ENCODE measurements around the gene DAB2IP. TPM values are rescaled to one million over a fixed set of nuclear protein-coding genes. Genes with fewer than 3 reads are reported as not detected.
A peak's percentile ranks its signal among the peaks of the same experiment; 100 is the strongest.

The DAB2IP gene
- total RNA-seq, 1 donor from 2014 or later = 71.6 TPM

DNA sequence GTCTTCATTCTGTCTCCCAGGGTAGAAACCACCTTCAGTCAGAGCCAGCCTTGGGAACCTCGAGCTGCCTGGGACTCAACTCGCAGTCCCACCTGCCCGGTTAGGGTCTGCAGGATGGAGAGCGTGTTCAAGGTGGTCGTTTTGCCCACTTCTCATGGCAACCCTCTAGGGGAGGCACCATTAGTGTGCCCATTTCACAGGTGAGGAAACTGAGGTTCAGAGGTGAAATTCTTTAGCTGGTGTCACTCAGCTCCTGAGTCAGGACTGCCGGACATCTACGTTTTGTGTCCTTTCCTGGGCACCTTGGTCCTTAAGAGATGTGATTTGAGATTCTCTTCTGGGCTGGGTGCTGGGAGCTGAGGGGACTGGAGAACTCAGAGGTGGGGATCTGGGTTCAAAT lies 30.0 kb downstream of the DAB2IP start:
- no peak overlapping the region for H3K27ac ChIP-seq
- TF ChIP-seq, protein P1, sequence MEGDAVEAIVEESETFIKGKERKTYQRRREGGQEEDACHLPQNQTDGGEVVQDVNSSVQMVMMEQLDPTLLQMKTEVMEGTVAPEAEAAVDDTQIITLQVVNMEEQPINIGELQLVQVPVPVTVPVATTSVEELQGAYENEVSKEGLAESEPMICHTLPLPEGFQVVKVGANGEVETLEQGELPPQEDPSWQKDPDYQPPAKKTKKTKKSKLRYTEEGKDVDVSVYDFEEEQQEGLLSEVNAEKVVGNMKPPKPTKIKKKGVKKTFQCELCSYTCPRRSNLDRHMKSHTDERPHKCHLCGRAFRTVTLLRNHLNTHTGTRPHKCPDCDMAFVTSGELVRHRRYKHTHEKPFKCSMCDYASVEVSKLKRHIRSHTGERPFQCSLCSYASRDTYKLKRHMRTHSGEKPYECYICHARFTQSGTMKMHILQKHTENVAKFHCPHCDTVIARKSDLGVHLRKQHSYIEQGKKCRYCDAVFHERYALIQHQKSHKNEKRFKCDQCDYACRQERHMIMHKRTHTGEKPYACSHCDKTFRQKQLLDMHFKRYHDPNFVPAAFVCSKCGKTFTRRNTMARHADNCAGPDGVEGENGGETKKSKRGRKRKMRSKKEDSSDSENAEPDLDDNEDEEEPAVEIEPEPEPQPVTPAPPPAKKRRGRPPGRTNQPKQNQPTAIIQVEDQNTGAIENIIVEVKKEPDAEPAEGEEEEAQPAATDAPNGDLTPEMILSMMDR (IDR thresholded peaks at IDR 0.05) = no peak
- H3K9me3 ChIP-seq = no peaks in the 10 kb centered on the region
- H3K4me1 ChIP-seq = no peaks in the 10 kb centered on the region
- peaks cover 0 to 18% of the 10 kb centered on the region in 2 donors for H3K36me3 ChIP-seq
- DNase-seq (ENCODE audit: low spot score in 2 of 2) = no peak
- no peak overlapping the region for H3K4me3 ChIP-seq
- intact Hi-C loops (cut with DNase I) = loop anchor here (5.0 kb wide), 1 partner anchor 44 kb away; no protein-coding TSS in a partner anchor
- no peaks in the 10 kb centered on the region for H3K27me3 ChIP-seq

DNA sequence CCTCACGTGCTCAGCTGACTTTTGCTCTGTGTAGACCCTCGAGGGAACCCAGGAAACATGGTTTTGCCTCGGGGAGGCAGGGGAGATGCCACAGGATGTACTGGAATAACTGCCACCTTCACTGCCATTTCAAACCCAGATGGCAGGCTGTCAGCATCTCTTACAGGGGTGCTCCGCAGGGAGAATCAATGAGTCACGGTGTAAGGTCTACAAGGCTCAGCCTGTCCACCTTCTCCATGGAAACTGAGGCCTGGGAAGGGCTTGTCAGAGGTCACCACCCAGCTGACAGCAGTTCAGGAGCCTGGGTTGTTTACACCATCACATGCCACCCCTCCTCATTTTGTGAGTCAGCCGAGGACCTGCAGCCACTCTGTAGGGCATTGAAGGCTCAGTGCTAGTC lies 30.8 kb downstream of the DAB2IP start:
- H3K27ac ChIP-seq = no peak overlapping the region
- no peak overlapping the region for H3K4me3 ChIP-seq
- H3K36me3 ChIP-seq = peaks cover 0 to 18% of the 10 kb centered on the region in 2 donors
- H3K27me3 ChIP-seq = no peaks in the 10 kb centered on the region
- H3K4me1 ChIP-seq = no peaks in the 10 kb centered on the region
- intact Hi-C loops (cut with DNase I) = loop anchor here (5.0 kb wide), 1 partner anchor 45 kb away; no protein-coding TSS in a partner anchor
- DNase-seq (ENCODE audit: low spot score in 2 of 2) = no peak
- TF ChIP-seq, protein P1 (IDR thresholded peaks at IDR 0.05) = no peak
- no peaks in the 10 kb centered on the region for H3K9me3 ChIP-seq

DNA sequence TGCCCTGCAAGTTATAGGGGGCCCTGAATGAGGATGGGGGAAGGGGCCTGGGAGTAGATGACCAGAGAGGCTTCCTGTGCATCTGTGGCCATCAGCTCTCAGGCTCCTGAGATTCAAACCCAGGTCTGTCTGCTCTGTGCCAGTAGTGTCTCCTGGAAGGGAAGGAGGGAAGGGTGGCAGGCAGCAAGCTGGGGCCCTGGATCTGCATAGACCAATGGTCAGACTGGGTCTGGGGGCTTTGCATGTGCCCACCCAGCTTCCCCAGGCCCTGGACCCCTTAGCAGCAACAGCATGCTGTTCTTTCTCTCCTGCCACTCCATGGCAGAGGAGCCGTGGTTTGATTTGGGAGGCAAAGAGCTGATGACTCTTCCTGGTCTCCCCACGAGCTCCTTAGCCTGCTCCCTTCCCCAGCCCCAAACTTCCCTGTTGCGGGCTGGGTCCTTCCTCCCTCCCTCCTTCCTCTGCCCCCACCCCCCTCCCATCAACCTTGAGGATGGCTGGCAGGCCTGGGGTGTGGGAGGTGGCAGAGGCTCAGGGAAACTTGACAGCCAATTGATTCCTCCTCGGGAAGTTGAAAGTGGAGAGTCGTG lies 31.6 kb downstream of the DAB2IP start:
- peaks cover 0 to 18% of the 10 kb centered on the region in 2 donors for H3K36me3 ChIP-seq
- TF ChIP-seq, protein P1 (IDR thresholded peaks at IDR 0.05) = no peak
- no peaks in the 10 kb centered on the region for H3K9me3 ChIP-seq
- no peaks in the 10 kb centered on the region for H3K27me3 ChIP-seq
- intact Hi-C loops (cut with DNase I) = loop anchor here (5.0 kb wide), 1 partner anchor 46 kb away; no protein-coding TSS in a partner anchor
- DNase-seq (ENCODE audit: low spot score in 2 of 2) = no peak
- H3K4me1 ChIP-seq = no peaks in the 10 kb centered on the region
- H3K27ac ChIP-seq = no peak overlapping the region
- H3K4me3 ChIP-seq = no peak overlapping the region

DNA sequence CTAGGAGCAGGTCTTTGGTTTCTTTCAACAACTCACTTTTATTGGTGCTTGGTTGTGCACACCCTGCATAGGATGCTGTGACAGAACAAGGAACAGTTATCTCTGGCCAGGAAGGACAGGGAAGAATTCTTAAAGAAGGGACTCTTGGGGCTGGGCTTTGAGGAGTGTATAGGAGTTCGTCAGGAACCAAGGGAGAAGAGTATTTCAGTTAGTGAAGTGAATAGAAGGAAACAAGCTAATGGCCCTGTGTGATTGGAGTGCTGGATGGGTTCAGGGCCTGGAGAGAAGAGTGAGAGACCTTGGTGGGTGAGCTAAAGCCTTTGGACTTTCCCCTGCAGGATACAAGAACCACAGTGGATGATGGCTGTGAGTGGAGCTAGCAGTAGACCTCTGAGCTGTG lies 32.2 kb downstream of the DAB2IP start:
- no peaks in the 10 kb centered on the region for H3K4me1 ChIP-seq
- TF ChIP-seq, protein P1 (IDR thresholded peaks at IDR 0.05) = no peak
- H3K4me3 ChIP-seq = no peak overlapping the region
- DNase-seq (ENCODE audit: low spot score in 2 of 2) = no peak
- no peaks in the 10 kb centered on the region for H3K9me3 ChIP-seq
- no peak overlapping the region for H3K27ac ChIP-seq
- intact Hi-C loops (cut with DNase I) = loop anchor here (5.0 kb wide), 1 partner anchor 46 kb away; no protein-coding TSS in a partner anchor
- no peaks in the 10 kb centered on the region for H3K27me3 ChIP-seq
- peaks cover 0 to 16% of the 10 kb centered on the region in 2 donors for H3K36me3 ChIP-seq

DNA sequence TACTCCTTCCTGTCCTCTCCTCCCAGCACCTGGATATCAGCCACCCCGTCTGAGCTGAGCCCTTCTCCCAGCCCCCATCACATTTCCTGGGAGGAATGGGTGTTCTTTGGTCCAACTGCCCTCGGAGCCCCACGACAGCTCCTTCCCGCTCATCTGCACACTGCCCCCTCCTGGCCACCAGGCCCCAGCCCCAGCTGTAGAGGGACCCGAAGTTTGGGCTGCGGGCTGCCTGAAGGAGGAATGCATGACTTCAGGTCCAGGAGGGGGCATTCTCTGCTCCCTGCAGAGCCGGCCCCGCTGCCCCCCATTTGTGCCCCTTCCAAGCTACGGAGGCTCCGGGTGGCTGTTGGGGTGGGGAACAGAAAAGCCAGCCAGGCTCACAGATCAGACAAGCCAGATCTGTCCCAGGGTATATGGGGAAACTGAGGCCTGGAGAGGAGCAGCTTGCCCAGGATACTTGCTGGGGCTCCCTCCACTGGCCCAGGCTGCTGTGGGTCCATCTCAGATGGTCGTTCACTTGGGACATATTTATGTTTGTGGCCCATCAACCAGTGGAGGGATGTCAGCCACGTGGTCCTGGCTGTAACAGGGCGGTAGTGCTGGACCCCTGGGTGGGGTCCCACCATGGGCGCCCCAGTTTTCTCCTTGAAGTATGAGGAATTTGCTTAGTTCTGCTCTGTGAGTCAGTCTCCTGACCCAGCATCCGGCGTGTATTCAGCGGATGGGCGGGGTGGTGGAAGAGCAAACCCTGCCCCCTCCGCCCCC lies 33.1 kb downstream of the DAB2IP start:
- TF ChIP-seq, protein P1 (IDR thresholded peaks at IDR 0.05) = peak; percentile 53 to 69 (median 68)
- no peak for DNase-seq (ENCODE audit: low spot score in 2 of 2)
- intact Hi-C loops (cut with DNase I) = loop anchor here (5.0 kb wide), 1 partner anchor 47 kb away; no protein-coding TSS in a partner anchor

More for the DNA sequence above, 33.1 kb downstream of the DAB2IP start:
- H3K9me3 ChIP-seq = no peaks in the 10 kb centered on the region
- no peak overlapping the region for H3K27ac ChIP-seq
- H3K27me3 ChIP-seq = no peaks in the 10 kb centered on the region
- no peak overlapping the region for H3K4me3 ChIP-seq
- H3K4me1 ChIP-seq = no peaks in the 10 kb centered on the region
- peaks cover 0 to 8% of the 10 kb centered on the region in 2 donors for H3K36me3 ChIP-seq
